Measurements from ENCODE around the gene YWHAE. TPM values are rescaled to one million over a fixed set of nuclear protein-coding genes. Genes with fewer than 3 reads are reported as not detected.

The YWHAE gene
- total RNA-seq, 1 experiment from 2014 or later, result 189 TPM

GRCh38 chr17:1438593-1439083, 38.6 kb upstream of the YWHAE start:
- H3K9me3 ChIP-seq (ENCODE audit: low read length), result no peaks in the 10 kb centered on the region
- H3K79me2 ChIP-seq (ENCODE audit: low read length), result peaks cover 88% of the 10 kb centered on the region
- H3K4me2 ChIP-seq (ENCODE audit: low read depth, low read length, poor library complexity, severe bottlenecking), result no peak overlapping the region
- H3K9ac ChIP-seq (ENCODE audit: low read length), result no peak overlapping the region
- no peaks in the 10 kb centered on the region for H3K4me1 ChIP-seq (ENCODE audit: low read length)
- H2AFZ ChIP-seq (ENCODE audit: low read length), result no peak overlapping the region
- H3K27ac ChIP-seq (ENCODE audit: low read length), result no peak overlapping the region
- peaks cover 32% of the 10 kb centered on the region for H3K36me3 ChIP-seq (ENCODE audit: insufficient read depth, low read length)
- H3K9me2 ChIP-seq (replicated peaks; ENCODE audit: insufficient read depth, low read length), result no peaks in the 10 kb centered on the region
- peaks cover 15% of the 10 kb centered on the region for H4K20me1 ChIP-seq (ENCODE audit: insufficient read depth, low read depth, low read length)
- H3K27me3 ChIP-seq (ENCODE audit: low read length), result no peaks in the 10 kb centered on the region
- no peak overlapping the region for H3K4me3 ChIP-seq (ENCODE audit: low read length)
- no peak for DNase-seq

DNA sequence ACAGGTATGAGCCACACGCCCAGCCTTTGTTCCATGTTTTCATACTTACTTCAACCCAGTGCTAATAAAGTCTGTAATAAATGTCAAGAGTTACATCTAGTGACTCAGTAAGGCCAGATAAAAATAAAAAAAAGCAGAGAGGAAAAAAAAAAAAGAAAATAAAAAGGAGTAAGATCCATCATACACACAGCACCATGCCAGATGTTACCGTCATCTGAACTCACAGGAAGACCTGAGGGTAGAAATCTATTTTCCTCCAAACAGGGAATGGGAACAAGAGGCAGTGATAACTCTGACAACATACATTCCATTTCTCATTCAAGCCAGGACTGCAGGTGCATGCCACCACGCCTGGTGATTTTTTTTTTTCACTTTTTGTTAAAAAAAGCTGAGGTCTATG, 35.3 kb upstream of the YWHAE start:
- Histone ChIP-seq H3K9me2 (replicated peaks; ENCODE audit: insufficient read depth, low read length) (no peaks in the 10 kb centered on the region), H3K4me3 (ENCODE audit: low read length) (no peak overlapping the region), H3K27me3 (ENCODE audit: low read length) (no peaks in the 10 kb centered on the region), H2AFZ (ENCODE audit: low read length) (no peak overlapping the region), H3K27ac (ENCODE audit: low read length) (no peak overlapping the region), H3K79me2 (ENCODE audit: low read length) (peaks cover 84% of the 10 kb centered on the region), H3K9me3 (ENCODE audit: low read length) (no peaks in the 10 kb centered on the region), H3K4me2 (ENCODE audit: low read depth, low read length, poor library complexity, severe bottlenecking) (no peak overlapping the region), H3K9ac (ENCODE audit: low read length) (no peak overlapping the region), H3K36me3 (ENCODE audit: insufficient read depth, low read length) (peaks cover 40% of the 10 kb centered on the region), H4K20me1 (ENCODE audit: insufficient read depth, low read depth, low read length) (peaks cover 15% of the 10 kb centered on the region), H3K4me1 (ENCODE audit: low read length) (no peaks in the 10 kb centered on the region)
- no peak for DNase-seq

DNA sequence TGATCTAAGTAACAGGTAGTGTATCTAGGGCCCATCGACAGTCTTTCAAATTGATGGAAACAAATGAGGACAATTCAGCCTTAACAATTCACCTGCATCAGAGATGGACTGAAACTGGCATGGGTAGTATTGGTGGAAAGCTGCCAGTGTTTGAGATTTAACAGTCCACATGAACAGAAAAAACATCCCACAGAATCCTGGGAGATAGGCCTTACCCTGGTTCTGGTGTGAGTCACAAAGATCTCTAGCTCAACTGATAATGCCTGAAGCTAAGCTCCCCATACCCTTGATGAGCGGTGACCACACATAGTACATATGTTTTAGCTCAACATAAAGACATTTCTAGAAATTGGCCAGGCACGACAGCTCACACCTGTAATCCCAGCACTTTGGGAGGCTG, 34.1 kb upstream of the YWHAE start:
- H3K36me3 ChIP-seq (ENCODE audit: insufficient read depth, low read length), result peaks cover 40% of the 10 kb centered on the region
- H3K27me3 ChIP-seq (ENCODE audit: low read length), result no peaks in the 10 kb centered on the region
- H3K4me3 ChIP-seq (ENCODE audit: low read length), result no peak overlapping the region
- no peak overlapping the region for H3K9ac ChIP-seq (ENCODE audit: low read length)
- no peak overlapping the region for H3K4me2 ChIP-seq (ENCODE audit: low read depth, low read length, poor library complexity, severe bottlenecking)
- no peak overlapping the region for H3K27ac ChIP-seq (ENCODE audit: low read length)
- H2AFZ ChIP-seq (ENCODE audit: low read length), result no peak overlapping the region
- no peaks in the 10 kb centered on the region for H3K4me1 ChIP-seq (ENCODE audit: low read length)
- H4K20me1 ChIP-seq (ENCODE audit: insufficient read depth, low read depth, low read length), result peaks cover 15% of the 10 kb centered on the region
- DNase-seq, result no peak
- no peaks in the 10 kb centered on the region for H3K9me3 ChIP-seq (ENCODE audit: low read length)
- H3K9me2 ChIP-seq (replicated peaks; ENCODE audit: insufficient read depth, low read length), result no peaks in the 10 kb centered on the region
- H3K79me2 ChIP-seq (ENCODE audit: low read length), result peaks cover 84% of the 10 kb centered on the region

- Histone ChIP-seq H3K27me3 (ENCODE audit: low read length) (no peaks in the 10 kb centered on the region), H3K4me2 (ENCODE audit: low read depth, low read length, poor library complexity, severe bottlenecking) (no peak overlapping the region), H3K9me2 (replicated peaks; ENCODE audit: insufficient read depth, low read length) (no peaks in the 10 kb centered on the region), H3K27ac (ENCODE audit: low read length) (no peak overlapping the region), H3K79me2 (ENCODE audit: low read length) (peaks cover 70% of the 10 kb centered on the region), H3K9ac (ENCODE audit: low read length) (no peak overlapping the region), H2AFZ (ENCODE audit: low read length) (no peak overlapping the region), H3K4me1 (ENCODE audit: low read length) (no peaks in the 10 kb centered on the region), H3K36me3 (ENCODE audit: insufficient read depth, low read length) (peaks cover 32% of the 10 kb centered on the region), H3K4me3 (ENCODE audit: low read length) (no peak overlapping the region), H3K9me3 (ENCODE audit: low read length) (no peaks in the 10 kb centered on the region), H4K20me1 (ENCODE audit: insufficient read depth, low read depth, low read length) (peaks cover 10% of the 10 kb centered on the region)
- DNase-seq, result peak; percentile 32
Measured at GRCh38 chr17:1431631-1432104, 31.6 kb upstream of the YWHAE start.

DNA sequence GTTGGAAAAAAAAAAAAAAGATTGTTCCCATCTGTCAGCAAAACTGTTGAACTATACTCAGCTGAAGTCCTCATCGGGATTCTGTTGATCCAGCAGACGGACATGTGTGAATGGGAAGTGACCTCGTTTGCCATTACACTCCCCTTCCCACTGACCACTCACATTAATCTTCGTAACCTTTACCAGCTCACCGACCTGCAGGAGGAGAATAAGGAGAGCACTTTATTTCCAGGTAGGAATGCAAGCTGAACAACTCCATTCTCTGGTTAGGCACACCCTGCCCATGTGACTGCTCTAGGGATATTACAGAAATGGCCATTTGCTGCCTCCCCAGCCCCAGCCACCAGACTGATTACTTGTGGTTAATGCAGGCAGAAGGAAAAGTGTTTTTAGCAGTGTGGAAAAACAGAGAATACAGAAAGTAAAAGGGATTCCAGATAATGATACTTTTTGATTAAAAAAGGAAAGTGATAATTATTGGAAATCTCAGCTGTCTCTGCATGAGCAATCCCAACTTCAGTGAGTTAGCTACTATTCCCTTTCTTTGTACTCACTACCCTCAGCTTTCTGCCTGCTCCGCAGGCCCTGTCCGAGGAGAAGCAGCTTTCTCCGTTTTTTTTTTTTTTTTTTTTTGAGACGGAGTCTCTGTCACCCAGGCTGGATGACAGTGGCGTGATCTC, 23.6 kb upstream of the YWHAE start:
- no peaks in the 10 kb centered on the region for H3K9me3 ChIP-seq (ENCODE audit: low read length)
- H2AFZ ChIP-seq (ENCODE audit: low read length), result no peak overlapping the region
- H3K27me3 ChIP-seq (ENCODE audit: low read length), result no peaks in the 10 kb centered on the region
- no peak overlapping the region for H3K4me2 ChIP-seq (ENCODE audit: low read depth, low read length, poor library complexity, severe bottlenecking)
- no peak overlapping the region for H3K4me3 ChIP-seq (ENCODE audit: low read length)
- H3K9me2 ChIP-seq (replicated peaks; ENCODE audit: insufficient read depth, low read length), result no peaks in the 10 kb centered on the region
- no peak overlapping the region for H3K9ac ChIP-seq (ENCODE audit: low read length)
- 0 out of 2 replicates have a peak, but pooled peaks cover 6% of the 10 kb centered on the region for H4K20me1 ChIP-seq (ENCODE audit: insufficient read depth, low read depth, low read length)
- no peak for DNase-seq
- H3K79me2 ChIP-seq (ENCODE audit: low read length), result peaks cover 13% of the 10 kb centered on the region
- H3K4me1 ChIP-seq (ENCODE audit: low read length), result no peaks in the 10 kb centered on the region
- no peak overlapping the region for H3K27ac ChIP-seq (ENCODE audit: low read length)
- peaks cover 21% of the 10 kb centered on the region; the same call in 1 of the 2 replicates for H3K36me3 ChIP-seq (ENCODE audit: insufficient read depth, low read length)

DNA sequence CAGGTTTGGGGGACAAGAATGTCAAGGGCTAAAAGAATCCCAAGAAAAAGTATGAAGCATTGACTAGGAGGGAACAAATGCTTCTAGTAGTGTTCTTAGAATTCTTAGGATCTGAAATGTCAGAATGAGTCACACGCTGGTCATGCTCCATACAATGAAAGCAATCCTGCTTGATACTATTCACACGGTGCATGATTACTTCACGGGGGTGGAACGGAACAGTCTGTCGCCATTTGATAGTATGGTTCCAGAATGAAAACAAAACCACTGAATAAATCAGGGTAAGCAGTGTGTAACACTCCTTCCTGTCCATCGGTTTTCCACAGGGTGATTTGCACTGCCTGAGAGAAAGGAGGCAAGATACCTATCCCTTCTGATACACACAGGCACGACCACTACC, 22.9 kb upstream of the YWHAE start:
- H3K9ac ChIP-seq (ENCODE audit: low read length), result no peak overlapping the region
- H3K27me3 ChIP-seq (ENCODE audit: low read length), result no peaks in the 10 kb centered on the region
- peaks cover 13% of the 10 kb centered on the region for H3K79me2 ChIP-seq (ENCODE audit: low read length)
- no peak overlapping the region for H3K27ac ChIP-seq (ENCODE audit: low read length)
- no peak overlapping the region for H2AFZ ChIP-seq (ENCODE audit: low read length)
- H3K4me3 ChIP-seq (ENCODE audit: low read length), result no peak overlapping the region
- H3K4me2 ChIP-seq (ENCODE audit: low read depth, low read length, poor library complexity, severe bottlenecking), result no peak overlapping the region
- DNase-seq, result no peak
- H3K36me3 ChIP-seq (ENCODE audit: insufficient read depth, low read length), result peaks cover 23% of the 10 kb centered on the region; the same call in 1 of the 2 replicates
- no peaks in the 10 kb centered on the region for H3K9me2 ChIP-seq (replicated peaks; ENCODE audit: insufficient read depth, low read length)
- H4K20me1 ChIP-seq (ENCODE audit: insufficient read depth, low read depth, low read length), result 0 out of 2 replicates have a peak, but pooled peaks cover 6% of the 10 kb centered on the region
- no peaks in the 10 kb centered on the region for H3K4me1 ChIP-seq (ENCODE audit: low read length)
- H3K9me3 ChIP-seq (ENCODE audit: low read length), result no peaks in the 10 kb centered on the region

DNA sequence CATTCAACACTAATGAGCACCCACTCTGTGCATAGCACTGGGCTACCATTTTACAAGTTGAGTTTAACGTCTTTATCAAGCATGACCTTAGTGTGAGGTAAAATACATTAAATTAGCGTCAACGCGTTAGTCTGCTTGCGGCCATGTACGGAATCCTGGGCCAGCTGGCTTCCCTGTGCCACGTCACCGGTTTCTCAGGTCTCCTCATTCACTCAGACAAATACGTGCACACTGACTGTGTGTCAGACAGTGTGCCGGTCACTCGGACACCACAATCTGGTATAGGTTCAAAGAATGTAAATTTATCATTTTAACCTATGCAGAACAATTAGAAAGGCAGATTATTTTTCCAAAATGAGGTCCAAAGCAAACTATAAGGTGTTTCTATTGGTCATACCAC, 21.4 kb upstream of the YWHAE start:
- Histone ChIP-seq H3K4me3 (ENCODE audit: low read length) (no peak overlapping the region), H3K4me2 (ENCODE audit: low read depth, low read length, poor library complexity, severe bottlenecking) (no peak overlapping the region), H2AFZ (ENCODE audit: low read length) (no peak overlapping the region), H3K4me1 (ENCODE audit: low read length) (no peaks in the 10 kb centered on the region), H3K9ac (ENCODE audit: low read length) (no peak overlapping the region), H3K27me3 (ENCODE audit: low read length) (no peaks in the 10 kb centered on the region), H3K27ac (ENCODE audit: low read length) (no peak overlapping the region), H3K36me3 (ENCODE audit: insufficient read depth, low read length) (peaks cover 24% of the 10 kb centered on the region; the same call in 1 of the 2 replicates), H3K9me3 (ENCODE audit: low read length) (no peaks in the 10 kb centered on the region), H4K20me1 (ENCODE audit: insufficient read depth, low read depth, low read length) (0 out of 2 replicates have a peak, but pooled peaks cover 6% of the 10 kb centered on the region), H3K79me2 (ENCODE audit: low read length) (peaks cover 9% of the 10 kb centered on the region; the same call in 1 of the 2 replicates), H3K9me2 (replicated peaks; ENCODE audit: insufficient read depth, low read length) (no peaks in the 10 kb centered on the region)
- DNase-seq, result no peak

- Histone ChIP-seq H4K20me1 (ENCODE audit: insufficient read depth, low read depth, low read length) (0 out of 2 replicates have a peak, but pooled peaks cover 6% of the 10 kb centered on the region), H3K4me3 (ENCODE audit: low read length) (no peak overlapping the region), H3K4me1 (ENCODE audit: low read length) (no peaks in the 10 kb centered on the region), H3K27ac (ENCODE audit: low read length) (no peak overlapping the region), H3K4me2 (ENCODE audit: low read depth, low read length, poor library complexity, severe bottlenecking) (no peak overlapping the region), H3K27me3 (ENCODE audit: low read length) (no peaks in the 10 kb centered on the region), H3K79me2 (ENCODE audit: low read length) (peaks cover 6% of the 10 kb centered on the region; the same call in 1 of the 2 replicates), H3K9me3 (ENCODE audit: low read length) (no peaks in the 10 kb centered on the region), H3K9ac (ENCODE audit: low read length) (no peak overlapping the region), H3K9me2 (replicated peaks; ENCODE audit: insufficient read depth, low read length) (no peaks in the 10 kb centered on the region), H3K36me3 (ENCODE audit: insufficient read depth, low read length) (peaks cover 21% of the 10 kb centered on the region; the same call in 1 of the 2 replicates), H2AFZ (ENCODE audit: low read length) (no peak overlapping the region)
- no peak for DNase-seq
Measured at GRCh38 chr17:1420981-1421380, 21.0 kb upstream of the YWHAE start.
